OCI-LY1 (cell line): Measurements from ENCODE around the gene ETFB.

Experiments used
- EZH2 ChIP-seq: fragments of 200-600 bp; sonication (generic), shearing (Covaris generic); IDR thresholded peaks from 2 replicates; pipeline ENCODE4 v1.8.0; 2017; ENCODE audit warnings: borderline replicate concordance, mixed run types, mild to moderate bottlenecking, antibody characterized with exemption, low read length, moderate library complexity, mixed read lengths
- TF ChIP-seq, protein P1 (sequence below): fragments of 200-600 bp; sonication (generic), shearing (Covaris generic); IDR thresholded peaks from 2 replicates; pipeline ENCODE4 v1.5.1; 2017; ENCODE audit warnings: mild to moderate bottlenecking, antibody characterized with exemption, low read length, moderate library complexity, mixed read lengths

GRCh38 chr19:51341976-51342580 is 24.1 kb downstream of the ETFB start, which contains the start of gene VSIG10L:
- TF ChIP-seq, protein P1, sequence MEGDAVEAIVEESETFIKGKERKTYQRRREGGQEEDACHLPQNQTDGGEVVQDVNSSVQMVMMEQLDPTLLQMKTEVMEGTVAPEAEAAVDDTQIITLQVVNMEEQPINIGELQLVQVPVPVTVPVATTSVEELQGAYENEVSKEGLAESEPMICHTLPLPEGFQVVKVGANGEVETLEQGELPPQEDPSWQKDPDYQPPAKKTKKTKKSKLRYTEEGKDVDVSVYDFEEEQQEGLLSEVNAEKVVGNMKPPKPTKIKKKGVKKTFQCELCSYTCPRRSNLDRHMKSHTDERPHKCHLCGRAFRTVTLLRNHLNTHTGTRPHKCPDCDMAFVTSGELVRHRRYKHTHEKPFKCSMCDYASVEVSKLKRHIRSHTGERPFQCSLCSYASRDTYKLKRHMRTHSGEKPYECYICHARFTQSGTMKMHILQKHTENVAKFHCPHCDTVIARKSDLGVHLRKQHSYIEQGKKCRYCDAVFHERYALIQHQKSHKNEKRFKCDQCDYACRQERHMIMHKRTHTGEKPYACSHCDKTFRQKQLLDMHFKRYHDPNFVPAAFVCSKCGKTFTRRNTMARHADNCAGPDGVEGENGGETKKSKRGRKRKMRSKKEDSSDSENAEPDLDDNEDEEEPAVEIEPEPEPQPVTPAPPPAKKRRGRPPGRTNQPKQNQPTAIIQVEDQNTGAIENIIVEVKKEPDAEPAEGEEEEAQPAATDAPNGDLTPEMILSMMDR, result no peak
- TF ChIP-seq EZH2, result no peak
